SKM-1 (cell line): Measurements from ENCODE around the gene SELPLG.
"Not testable (repeated sequence)": the region's sequence is repeated elsewhere in the genome, so short reads cannot be mapped to it uniquely, and the experiment has no call there.

ENCODE experiments used
- DNase-seq: peaks from one replicate; lab custom pipeline; 2025; ENCODE audit not compliant: unreplicated experiment; lab: John Stamatoyannopoulos, UW

The SELPLG gene

DNA sequence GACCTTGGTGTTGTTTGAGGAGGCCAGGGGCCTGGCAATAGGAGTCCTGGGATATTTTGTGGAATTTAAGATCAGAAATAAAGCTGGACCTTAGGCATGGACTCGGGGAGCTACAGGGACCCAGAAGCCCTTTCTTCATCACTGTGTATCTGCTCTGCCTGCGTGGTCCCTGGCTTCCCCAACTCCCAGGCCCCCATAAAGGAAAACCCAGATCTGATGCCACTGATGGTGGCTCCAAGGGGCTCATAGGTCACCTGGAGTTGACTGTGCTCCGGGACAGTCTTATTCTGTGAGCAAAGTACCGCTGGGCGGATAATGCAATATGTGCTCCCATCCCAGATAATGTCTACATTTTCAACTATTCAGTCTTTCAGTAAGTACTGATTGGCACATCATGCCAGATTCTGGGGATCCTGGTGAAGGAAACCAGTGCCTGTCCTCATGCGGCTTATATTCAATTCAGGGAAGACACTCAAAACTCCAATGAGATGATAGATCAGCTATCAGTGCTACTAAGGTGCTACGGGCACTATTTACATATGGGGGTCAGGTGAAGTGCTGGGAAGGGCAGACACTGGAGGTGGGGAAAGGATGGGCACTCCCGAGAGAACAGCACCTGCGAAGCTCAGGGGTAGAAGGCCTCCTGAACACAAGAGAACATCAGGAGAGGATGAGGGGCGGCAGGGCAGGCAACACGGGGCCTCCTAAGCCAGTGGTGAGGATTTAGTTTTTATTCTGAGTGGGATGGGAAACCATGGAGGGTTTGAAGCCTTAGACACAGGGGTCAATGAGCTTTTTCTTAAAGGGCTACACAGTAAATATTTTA lies 5.5 kb upstream of the SELPLG start:
- DNase-seq = no peak

DNA sequence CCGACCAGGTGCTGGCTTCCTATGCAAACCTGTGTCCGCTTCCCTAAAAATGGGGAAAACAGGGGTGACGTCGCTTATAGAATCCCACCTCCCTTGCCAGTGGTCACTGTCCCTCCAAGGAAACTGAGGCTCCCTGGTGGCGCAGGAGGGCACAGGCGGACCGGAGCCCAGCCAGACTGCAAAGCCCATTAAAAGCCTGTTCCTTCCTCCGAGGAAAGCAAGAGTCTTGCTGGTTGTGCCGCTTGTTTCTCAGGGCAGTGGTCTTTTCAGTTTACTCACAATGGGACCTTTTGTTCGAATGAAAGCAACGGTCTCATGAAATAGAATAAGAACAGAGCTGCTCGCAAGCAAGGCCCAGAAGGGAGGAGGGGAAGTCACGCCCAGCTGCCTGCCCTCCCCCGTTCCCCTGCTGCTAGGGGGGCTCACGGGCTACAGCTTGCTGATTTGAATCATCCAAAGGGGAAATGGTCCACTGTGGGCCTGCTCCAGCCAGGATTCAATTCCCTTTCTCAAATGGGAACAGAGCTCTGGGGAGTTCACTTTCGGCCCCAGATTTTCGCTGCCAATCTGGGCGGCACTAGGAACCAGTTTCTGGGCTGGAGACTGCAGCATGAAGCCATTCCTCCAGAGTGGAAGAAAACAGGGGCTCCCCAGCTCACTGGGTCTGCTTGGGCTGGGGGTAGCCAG lies 4.6 kb upstream of the SELPLG start:
- DNase-seq = no peak

DNA sequence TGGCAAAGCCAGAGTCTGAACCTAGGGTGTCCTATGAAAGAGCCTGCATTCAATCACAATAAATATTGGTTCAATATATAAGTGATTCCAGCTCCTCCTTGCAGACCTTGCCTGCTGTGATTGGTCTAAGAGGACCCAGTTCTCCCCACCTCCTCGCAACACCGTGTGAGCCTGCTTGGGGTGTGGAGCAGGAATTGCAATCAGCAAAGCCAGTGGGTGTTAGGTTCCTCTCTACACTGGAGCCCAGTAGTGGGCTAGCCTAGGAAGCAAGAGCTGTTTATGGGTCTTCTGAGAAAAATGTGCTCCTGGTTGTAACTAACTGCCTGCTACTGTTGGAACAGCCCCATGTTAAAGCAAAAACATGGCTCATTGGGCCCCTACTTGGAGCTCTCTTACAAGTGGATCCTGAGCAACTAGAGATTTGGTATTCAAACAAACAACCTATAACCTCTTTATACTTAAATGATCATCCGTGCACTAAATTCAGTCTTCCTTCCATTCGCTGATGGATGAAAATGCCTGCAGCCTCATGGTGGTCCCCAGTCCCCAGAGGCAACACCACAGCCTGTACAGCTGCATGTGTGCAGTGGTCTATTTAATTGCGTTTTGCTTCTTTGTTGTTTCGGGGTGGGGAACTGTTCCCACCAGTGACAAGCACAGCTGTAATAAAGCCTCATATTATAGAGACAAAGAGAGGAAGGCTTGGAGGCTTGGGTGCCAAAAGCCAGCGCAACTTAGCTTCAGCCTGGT lies 3.7 kb upstream of the SELPLG start:
- no peak for DNase-seq

DNA sequence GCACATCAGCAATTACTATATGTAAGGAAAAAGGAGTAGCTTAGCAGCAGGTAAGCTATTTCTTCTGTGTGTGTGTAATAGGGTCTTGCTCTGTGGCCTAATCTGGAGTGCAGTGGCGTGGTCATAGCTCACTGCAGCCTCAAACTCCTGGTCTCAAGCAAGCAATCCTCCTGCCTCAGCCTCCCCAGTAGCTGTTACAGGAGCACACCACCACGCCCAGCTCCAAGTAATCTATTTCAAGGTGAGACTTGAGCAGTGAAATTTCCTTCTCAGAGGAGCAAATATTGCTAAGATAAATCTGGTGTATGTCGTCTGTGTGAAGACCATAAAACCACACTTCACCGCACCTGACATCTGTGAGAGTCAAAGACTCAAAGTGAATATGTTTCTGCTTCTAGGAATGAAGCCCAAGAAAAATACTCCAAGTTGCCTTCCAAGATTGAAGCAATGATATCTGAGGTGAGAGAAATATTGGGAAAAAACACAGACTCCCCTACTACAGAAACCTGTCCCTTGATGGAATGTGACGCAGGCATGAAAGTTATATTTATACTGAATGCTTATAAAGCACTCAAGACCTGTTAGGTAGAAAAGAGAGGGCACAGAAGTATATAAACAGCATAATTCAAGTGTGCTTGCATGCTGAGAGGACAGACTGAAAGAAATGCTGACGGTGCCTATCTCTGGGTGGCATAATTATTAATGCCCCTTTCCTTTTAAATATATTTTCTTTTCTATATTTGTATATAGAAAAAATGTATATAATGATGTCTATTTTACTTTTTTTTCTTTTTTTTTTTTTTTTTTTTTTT lies 2.5 kb upstream of the SELPLG start:
- DNase-seq = no peak

DNA sequence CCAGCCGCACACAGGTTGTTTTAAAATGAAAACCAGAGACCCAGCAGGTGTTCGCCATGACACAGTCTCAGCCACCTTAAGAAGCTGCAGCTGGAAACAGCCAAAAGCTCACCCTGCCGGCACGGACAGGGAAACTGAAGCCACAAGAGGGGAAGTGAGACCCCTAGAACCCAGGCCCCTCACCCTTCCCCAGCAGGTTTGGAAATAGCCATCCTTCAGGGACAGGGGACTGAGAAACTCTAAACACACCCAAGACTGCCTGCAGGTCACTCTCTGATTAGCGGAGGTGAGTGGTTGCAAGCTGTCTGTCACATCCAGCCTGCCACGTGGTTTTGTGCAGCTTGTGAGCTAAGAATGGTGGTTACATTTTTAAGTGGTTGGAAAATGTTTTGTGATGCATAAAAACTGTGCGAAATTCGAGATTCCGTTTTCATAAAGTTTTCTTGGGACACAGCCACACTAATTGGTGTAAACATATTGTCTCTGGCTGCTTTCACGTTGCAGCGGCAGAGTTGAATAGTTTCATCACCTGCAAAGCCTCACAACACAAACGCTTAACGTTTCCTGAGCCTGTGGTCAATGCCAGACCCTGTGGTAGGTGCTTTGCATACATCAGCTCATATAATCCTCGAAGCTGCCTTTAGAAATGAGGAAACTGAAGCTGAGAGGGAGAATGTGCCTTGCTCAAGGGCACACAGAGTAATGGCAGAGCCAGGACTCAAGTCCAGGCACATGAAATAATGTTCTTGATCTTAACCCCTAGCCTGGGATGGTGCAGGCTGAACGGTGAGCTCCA lies 1.7 kb upstream of the SELPLG start:
- DNase-seq = peak; percentile 65

DNA sequence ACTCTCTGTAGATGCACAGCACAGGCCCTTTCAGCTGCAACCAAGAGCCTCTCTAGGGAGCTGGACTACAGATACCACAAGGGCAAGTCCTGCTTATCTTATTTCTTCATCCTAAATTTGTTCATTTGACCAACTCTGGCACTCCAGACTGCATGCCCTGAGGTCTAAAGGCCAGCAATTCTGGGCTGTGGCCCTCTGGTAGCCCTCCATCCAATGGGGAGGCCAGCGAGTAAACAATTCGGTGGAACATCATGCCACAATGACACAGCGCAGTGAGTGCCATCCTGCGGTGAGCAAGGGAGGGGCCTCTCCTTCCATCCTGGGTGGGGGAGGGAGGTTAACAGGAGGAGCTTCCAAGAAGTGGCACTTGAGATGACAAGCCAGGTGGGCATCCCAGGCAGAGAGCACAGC lies 652 bp upstream of the SELPLG start:
- DNase-seq = no peak

DNA sequence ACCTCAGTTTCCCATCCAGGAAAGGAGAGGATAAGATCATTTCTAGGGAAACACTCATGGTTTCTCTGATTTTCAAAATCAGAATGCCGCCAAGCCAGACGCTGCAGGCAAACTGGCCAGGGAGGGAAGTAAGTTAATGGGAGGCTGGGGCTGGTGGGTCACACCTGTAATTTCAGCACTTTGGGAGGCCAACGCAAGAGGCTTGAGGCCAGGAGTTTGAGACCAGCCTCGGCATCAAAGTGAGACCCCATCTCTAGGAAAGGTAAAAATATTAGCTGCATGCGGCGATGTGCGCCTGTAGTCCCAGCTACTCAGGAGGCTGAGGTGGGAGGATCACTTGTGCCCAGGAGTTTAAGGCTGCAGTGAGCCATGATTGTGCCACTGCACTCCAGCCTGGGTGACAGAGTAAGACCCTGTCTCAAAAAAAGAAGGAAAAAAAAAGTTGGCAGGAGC lies 587 bp downstream of the SELPLG start:
- DNase-seq = no peak

DNA sequence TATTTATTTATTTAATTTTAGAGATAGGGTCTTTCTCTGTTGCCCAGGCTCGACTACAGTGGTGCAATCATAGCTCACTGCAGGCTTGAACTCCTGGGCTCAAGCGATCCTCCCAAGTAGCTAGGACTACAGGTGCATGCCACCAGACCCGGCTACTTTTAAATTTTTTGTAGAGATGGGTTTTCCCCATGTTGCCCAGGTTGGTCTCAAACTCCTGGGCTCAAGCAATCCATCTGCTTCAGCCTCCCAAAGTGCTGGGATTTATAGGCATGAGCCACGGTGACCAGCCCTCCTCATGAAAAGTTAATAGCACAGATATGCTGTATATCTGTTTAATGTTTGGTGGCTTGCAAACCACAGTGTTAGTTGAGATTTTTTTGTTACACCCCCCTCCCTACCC lies 2.4 kb downstream of the SELPLG start:
- DNase-seq = not testable (repeated sequence)

DNA sequence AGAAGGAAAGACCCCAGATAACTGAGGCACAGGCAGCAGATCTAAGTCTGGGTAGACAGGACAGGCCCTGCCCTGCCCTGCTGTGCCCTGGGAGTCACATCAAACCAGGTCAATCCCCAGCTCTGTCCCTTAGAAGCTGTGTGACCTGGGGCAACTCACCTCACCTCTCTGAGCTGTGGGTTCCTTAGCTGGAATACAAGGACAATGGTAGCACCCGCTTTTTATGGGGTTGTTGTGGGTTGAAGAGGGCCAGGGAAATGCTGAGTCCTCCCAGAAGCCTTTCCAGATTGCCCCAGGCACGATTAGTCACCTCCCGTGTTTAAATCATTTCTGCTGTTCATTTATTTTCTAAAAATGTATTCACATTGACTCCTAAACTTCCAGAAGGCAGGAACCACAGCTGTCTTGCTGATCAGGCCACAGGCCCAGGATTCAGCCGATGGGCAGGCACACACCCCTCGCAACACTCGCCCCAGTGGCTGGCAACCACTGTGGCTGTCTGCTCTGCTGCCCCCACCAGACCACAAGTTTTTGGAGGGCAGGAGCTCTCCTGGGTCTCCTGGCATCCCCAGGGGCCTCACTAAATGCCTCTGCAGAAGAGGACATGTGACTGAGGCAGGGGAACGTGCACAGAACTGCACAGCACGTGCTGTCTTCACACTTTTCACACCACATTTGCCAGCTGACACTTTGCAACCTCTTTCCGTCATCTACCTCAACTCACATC lies 3.0 kb downstream of the SELPLG start:
- no peak for DNase-seq

DNA sequence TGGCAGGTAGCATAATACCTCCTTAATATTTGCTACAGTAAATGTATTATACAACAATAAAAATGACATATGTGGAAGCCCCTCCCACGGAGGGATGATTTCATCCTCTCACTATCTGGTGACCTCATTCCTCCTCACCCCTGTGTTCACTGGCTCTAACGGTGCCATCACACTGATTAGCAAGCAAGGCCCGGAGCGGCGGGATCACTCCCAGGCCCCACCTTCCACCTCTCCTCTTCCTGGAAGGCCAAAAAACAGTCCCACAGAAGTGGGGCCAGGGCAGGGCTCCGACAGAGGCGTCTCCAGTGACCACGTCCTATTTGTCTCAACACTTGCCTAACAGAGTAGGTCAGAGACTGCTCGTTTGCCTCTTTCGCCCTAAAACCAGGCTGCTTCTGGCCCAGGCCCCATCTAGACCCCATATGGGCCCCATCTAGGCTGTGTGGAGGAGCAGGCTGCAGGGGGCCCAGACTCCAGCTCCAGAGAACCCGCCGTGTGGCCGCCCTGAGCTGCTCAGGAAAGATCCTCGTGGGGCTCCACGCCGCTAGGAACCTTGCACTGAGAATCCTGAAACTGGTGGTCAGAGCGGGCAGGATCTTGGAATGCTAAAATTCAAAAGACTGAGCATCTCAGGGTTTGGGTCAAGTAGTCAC lies 3.7 kb downstream of the SELPLG start:
- no peak for DNase-seq

DNA sequence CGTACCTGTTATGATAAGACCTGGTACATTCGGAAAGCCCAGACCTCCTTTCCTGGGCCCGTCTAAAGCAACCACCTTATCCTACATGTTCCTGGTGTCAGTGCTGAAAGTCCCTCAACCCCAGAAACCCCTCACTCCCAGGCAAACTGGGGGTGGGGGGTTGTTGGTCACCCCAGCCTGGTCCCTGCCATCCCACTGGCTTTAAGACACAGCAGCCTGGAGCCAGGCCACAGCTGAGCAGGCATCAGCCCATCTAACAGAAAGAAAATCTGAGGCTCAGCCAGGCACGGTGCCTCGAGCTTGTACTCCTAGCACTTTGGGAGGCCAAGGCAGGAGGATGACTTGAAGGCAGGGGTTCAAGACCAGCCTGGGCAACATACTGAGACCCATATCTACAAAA lies 4.5 kb downstream of the SELPLG start:
- DNase-seq = no peak

DNA sequence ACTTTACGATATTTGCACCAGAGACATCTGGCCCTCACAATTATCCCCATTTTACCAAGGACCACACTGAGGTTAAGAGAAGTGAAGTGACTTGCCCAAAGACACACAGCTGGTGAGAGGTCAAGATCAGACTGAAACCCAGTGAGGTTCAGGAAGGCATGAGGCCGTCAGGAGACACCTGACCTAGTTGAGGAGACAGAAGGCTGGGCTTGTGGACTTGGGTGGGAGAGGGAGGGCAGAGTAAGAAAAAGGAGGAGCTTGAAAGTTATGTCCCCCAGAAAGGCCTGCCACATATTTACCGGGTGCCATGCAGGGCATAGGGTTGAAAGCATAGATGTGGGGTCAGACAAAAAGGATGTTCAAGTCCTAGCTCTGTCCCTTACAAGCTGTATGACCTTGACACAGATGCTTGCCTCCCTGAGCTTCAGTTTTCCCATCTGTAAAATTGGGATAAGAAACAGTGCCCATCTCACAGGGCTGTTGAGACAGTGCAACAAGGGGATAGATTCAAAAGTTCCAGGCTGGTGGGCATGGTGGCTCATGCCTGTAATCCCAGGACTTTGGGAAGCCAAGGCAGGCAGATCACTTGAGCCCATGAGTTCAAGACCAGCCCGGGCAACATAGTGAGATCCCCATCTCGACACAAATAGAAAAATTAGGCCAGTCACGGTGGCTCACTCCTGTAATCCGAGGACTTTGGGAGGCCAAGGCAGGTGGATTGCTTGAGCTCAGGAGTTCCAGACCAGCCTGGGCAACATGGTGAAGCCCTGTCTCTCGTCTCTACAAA lies 6.4 kb downstream of the SELPLG start:
- DNase-seq = no peak

DNA sequence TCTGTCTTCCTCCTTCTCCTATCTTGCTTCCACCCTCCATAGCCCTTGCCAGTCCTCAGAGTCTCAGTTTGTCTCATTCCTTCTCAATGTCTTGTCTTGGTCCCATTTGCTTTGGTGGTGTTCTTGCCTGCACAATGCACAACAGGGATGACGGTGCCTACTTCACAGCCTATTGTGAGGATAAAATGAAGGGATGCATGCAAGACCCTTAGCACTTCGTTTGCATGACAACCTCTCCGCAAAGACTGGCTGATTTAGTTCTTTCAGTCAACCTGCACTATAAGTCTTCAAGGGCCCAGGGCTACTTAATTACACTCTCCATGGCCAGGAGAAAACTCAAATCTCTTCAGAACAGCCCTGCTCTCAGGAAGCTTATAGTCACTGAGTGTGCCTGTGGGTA lies 8.5 kb downstream of the SELPLG start:
- DNase-seq = no peak

DNA sequence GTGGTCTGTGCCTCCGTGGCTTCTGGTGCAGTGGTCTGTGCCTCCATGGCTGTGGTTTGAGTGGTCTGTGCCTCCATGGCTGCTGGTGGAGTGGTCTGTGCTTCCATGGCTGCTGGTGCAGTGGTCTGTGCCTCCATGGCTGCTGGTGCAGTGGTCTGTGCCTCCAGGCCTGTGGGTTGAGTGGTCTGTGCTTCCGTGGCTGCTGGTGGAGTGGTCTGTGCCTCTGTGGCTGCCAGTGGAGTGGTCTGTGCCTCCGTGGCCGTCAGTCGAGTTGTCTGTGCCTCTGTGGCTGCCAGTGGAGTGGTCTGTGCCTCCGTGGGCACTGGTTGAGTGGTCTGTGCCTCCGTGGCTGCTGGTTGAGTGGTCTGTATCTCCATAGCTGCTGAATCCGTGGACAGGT lies 10.1 kb downstream of the SELPLG start:
- DNase-seq = no peak

DNA sequence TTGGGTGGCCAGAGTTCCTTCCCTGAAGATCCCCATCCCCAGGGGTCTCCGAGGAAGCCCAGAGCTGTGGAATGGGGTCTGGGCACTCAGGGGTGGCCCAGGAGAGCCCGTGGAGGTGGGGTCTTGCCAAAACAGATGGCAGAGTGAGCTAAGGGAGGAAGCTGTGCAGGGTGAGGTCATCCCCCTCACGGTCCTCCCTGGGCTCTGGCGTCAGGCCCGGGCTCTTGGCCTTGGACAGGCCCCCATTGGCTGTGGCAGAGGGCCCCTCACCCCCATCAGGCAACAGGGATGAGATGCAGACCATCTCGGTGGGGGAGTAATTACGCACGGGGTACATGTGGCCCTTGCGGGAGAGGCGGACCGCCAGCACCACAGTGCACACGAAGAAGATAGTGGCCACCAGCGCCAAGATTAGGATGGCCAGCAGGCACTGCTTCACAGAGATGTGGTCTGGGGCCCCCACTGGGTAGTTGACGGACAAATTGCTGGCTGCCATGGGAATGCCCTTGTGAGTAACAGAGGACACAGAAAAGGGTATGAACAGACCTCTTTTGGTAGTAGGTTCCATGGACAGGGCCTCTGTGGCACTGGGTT lies 10.7 kb downstream of the SELPLG start:
- DNase-seq = no peak

DNA sequence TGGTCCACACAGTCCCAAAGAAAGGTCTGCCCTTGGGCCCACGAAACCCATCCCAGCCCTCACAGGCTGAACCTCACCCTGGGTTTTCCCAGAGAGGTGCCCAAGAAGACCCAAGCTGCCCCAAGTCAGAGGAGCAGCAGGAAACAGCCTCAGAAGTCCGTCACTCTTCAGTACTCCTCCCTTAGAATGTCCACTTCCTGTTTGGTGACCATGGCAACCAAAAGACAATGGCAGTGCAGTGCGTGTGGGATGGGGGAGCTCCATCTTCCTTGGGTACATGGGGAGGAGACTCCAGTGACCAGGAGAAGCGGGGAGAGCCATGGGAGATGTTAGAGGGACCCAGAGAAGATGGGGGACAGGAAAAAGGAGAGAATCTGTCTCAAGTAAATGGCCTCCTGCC lies 11.3 kb downstream of the SELPLG start:
- DNase-seq = no peak

DNA sequence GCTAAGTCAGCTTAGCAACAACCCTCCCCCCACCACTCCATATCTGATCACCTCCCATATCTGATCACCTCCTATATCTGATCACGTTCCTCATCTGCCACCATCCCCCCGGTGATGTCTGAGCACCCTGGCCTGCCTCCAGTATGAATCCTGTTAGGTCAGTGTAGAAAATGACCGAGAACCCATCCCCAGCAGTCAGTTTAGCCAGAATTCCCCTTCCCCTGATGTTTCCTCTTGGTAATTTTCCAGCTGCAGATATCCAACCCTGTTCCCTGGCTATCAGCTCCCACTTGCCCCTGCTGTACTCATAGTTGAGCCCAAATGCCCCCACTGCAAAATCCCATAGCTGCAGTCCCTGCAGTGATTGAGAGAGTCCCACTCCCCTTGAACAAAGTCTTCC lies 12.5 kb downstream of the SELPLG start:
- no peak for DNase-seq
